Stomach (tissue), 9 donors: ENCODE results near the gene THOP1. TPM values are rescaled to one million over a fixed set of nuclear protein-coding genes. Genes with fewer than 3 reads are reported as not detected.

Experiments used
- DNase-seq, 2 donors: peaks; one replicate each; pipeline versions ENCODE4 v3.0.0 to v3.0.0-alpha.2; 2013 to 2019
- H3K27ac ChIP-seq, 5 donors: fragments of 200-600 bp in 4 of 5; sonication (generic) in 4 of 5; one replicate each; pipeline ENCODE4 v1.5.1; 2013 to 2019; ENCODE audit warnings: mild to moderate bottlenecking in 1 of 5, moderate library complexity in 1 of 5
- H3K27me3 ChIP-seq, 3 donors: fragments of 200-600 bp; sonication (generic); one replicate each; pipeline ENCODE4 v1.5.1; 2017 to 2019; ENCODE audit warnings: mixed run types in 1 of 3
- H3K36me3 ChIP-seq, 4 donors: fragments of 200-600 bp; sonication (generic); 1 replicate in 3 of 4; 2 replicates in 1 of 4; pipeline ENCODE4 v1.5.1; 2016 to 2019
- H3K4me1 ChIP-seq, 4 donors: fragments of 200-600 bp; sonication (generic); one replicate each; pipeline ENCODE4 v1.5.1; 2016 to 2019
- H3K4me3 ChIP-seq, 4 donors: fragments of 200-600 bp; sonication (generic) in 3 of 4; one replicate each; pipeline ENCODE4 v1.5.1; 2016 to 2019; ENCODE audit warnings: mild to moderate bottlenecking in 1 of 4
- H3K9me3 ChIP-seq, 4 donors: fragments of 200-600 bp; sonication (generic); one replicate each; pipeline ENCODE4 v1.5.1; 2016 to 2019
- EP300 ChIP-seq: sonication (generic); formaldehyde crosslinking; IDR thresholded peaks from one replicate; pipeline ENCODE4 v1.6.1; 2017; ENCODE audit warnings: antibody characterized with exemption
- POLR2A ChIP-seq, 4 donors: fragments of 450-650 bp; IDR thresholded peaks; one replicate each; pipeline ENCODE4 v1.6.1; 2016; ENCODE audit warnings: antibody characterized with exemption in 4 of 4, control low read depth in 2 of 4, mild to moderate bottlenecking in 1 of 4, moderate library complexity in 1 of 4
- POLR2AphosphoS5 ChIP-seq, 3 donors: sonication (generic); formaldehyde crosslinking; IDR thresholded peaks; one replicate each; pipeline ENCODE4 v1.6.1; 2016; ENCODE audit warnings: antibody characterized with exemption in 3 of 3
- WGBS, 5 donors: extraction: QIAGEN DNeasy Blood & Tissue Kit in 3 of 5; methylation state at CpG; one replicate each; pipeline versions ENCODE4 v1.1.5 to v1.1.7; 2013 to 2018; 5-methylcytosine and 5-hydroxymethylcytosine counted together
- intact Hi-C: fragments of 100-400 bp; cut with DNase I; formaldehyde crosslinking; loops from one replicate; pipeline ENCODE4 v1.15.1; 2023; ENCODE audit warnings: low total_unique reads
- polyA plus RNA-seq, 3 donors: library from polyadenylated mRNA; stranded (reverse); fragments of 200-250 nt; gene quantifications; one replicate each; pipeline ENCODE4 v1.2.3, GENCODE V29; 2013
- total RNA-seq, 5 donors: library from RNA; depleted of rRNA; stranded (reverse); fragments of >200 nt; gene quantifications; one replicate each; pipeline versions ENCODE4 v1.1.0 to v1.2.3, GENCODE V29; 2014 to 2016
- TF ChIP-seq, protein P1 (sequence below), 7 experiments: fragments of 450-650 bp in 4 of 7; fragments of 200-600 bp in 3 of 7; sonication (generic) in 3 of 7; IDR thresholded peaks; one replicate each; pipeline ENCODE4 v1.5.1; 2016 to 2019; ENCODE audit warnings: antibody characterized with exemption in 7 of 7, control low read depth in 2 of 7, mild to moderate bottlenecking in 1 of 7
- donor health status: healthy with polysubstance abuse.
- donor health status: Bipolar disorder and iron deficiency.
- donor health status: healthy.

THOP1 gene
- total and polyA plus RNA-seq, 8 donors = 16.1 to 244 (median 47.2) TPM

DNA sequence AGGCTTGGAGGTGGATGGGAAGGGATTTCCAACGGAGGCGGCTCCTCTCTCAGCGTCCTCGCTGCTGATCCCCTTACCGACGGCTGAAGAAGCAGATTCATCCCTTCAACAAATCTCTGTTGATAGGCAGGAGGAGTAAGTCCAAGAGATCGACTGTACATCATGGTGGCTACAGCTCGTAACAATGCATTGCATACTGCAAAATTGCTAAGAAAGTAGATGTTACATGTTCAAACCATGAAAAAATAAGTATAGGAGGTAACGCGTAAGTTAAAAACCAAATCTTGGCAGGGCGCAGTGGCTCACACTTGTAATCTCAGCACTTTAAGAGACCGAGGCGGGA lies 45.0 kb upstream of the THOP1 start:
- 45 to 47% (median 46%) methylated on average over 13 of the region's 13 CpGs for WGBS, 5 donors
- Histone ChIP-seq H3K27ac (no peak overlapping the region), H3K36me3 (peaks cover 12 to 21% (median 18%) of the 10 kb centered on the region in 4 donors), H3K9me3 (no peaks in the 10 kb centered on the region), H3K4me3 (peak overlapping the region in 2 of 4 donors; percentile 89 to 94), H3K4me1 (peaks cover 11 to 27% (median 18%) of the 10 kb centered on the region in 4 donors), H3K27me3 (peaks cover 0 to 16% (median 0%) of the 10 kb centered on the region in 3 donors)
- intact Hi-C loops = no loop called here
- DNase-seq = no peak
- TF ChIP-seq POLR2AphosphoS5 (IDR thresholded peaks at IDR 0.05) = no peak

DNA sequence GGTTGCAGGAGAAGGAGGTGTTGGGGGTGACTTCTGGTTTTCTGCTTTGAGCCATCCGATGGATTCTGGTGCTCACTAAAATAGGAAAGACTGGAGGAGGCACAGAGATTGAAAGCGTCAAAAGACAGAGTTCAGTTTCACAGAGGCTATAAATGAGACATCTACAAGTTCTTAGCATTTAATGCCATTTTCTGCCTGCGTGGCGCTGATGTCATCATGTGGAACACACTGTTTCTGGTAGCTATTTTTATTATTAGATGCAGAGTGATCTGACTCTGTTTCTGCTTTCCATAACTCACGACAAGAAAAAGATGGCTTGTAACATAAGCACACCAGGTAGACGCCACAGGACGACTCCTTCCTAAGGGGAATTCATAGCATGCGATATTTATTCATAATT lies 42.2 kb upstream of the THOP1 start:
- Histone ChIP-seq H3K4me3 (no peak overlapping the region), H3K36me3 (no peaks in the 10 kb centered on the region), H3K27me3 (peaks cover 0 to 16% (median 0%) of the 10 kb centered on the region in 3 donors), H3K4me1 (peaks cover 11 to 15% (median 14%) of the 10 kb centered on the region in 4 donors), H3K9me3 (no peaks in the 10 kb centered on the region), H3K27ac (no peak overlapping the region)
- TF ChIP-seq EP300 (no peak), POLR2A (IDR thresholded peaks at IDR 0.05) (no peak), POLR2AphosphoS5 (IDR thresholded peaks at IDR 0.05) (no peak)
- TF ChIP-seq, protein P1, sequence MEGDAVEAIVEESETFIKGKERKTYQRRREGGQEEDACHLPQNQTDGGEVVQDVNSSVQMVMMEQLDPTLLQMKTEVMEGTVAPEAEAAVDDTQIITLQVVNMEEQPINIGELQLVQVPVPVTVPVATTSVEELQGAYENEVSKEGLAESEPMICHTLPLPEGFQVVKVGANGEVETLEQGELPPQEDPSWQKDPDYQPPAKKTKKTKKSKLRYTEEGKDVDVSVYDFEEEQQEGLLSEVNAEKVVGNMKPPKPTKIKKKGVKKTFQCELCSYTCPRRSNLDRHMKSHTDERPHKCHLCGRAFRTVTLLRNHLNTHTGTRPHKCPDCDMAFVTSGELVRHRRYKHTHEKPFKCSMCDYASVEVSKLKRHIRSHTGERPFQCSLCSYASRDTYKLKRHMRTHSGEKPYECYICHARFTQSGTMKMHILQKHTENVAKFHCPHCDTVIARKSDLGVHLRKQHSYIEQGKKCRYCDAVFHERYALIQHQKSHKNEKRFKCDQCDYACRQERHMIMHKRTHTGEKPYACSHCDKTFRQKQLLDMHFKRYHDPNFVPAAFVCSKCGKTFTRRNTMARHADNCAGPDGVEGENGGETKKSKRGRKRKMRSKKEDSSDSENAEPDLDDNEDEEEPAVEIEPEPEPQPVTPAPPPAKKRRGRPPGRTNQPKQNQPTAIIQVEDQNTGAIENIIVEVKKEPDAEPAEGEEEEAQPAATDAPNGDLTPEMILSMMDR (IDR thresholded peaks at IDR 0.05) = no peak
- intact Hi-C loops = no loop called here
- no peak for DNase-seq
- 70 to 79% (median 77%) methylated on average over 8 of the region's 8 CpGs for WGBS, 5 donors

DNA sequence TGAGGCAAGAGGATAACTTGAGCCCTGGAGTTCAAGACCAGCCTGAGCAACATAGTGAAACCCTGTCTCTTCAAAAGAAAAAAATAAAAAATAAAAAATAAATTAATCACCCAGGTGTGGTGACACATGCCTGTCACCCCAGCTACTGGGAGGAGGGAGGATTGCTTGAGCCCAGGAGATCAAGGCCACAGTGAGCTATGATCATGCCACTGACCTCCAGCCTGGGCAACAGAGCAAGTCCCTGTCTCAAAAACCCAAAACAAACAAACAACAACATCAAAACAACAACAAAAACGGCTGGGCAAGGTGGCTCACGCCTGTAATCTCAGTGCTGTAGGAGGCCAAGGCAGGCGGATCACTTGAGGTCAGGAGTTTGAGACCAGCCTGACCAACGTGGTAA lies 41.2 kb upstream of the THOP1 start:
- peaks cover 0 to 16% (median 0%) of the 10 kb centered on the region in 3 donors for H3K27me3 ChIP-seq
- intact Hi-C loops = no loop called here
- TF ChIP-seq POLR2AphosphoS5 (IDR thresholded peaks at IDR 0.05) = no peak
- TF ChIP-seq, protein P1 (IDR thresholded peaks at IDR 0.05) = no peak
- TF ChIP-seq EP300 = no peak
- TF ChIP-seq POLR2A (IDR thresholded peaks at IDR 0.05) = no peak
- H3K9me3 ChIP-seq = no peaks in the 10 kb centered on the region
- DNase-seq = no peak
- no peaks in the 10 kb centered on the region for H3K36me3 ChIP-seq
- H3K4me1 ChIP-seq = peaks cover 2 to 9% (median 8%) of the 10 kb centered on the region in 4 donors
- 35 to 41% (median 39%) methylated on average over 4 of the region's 4 CpGs for WGBS, 5 donors
- no peak overlapping the region for H3K27ac ChIP-seq
- no peak overlapping the region for H3K4me3 ChIP-seq

DNA sequence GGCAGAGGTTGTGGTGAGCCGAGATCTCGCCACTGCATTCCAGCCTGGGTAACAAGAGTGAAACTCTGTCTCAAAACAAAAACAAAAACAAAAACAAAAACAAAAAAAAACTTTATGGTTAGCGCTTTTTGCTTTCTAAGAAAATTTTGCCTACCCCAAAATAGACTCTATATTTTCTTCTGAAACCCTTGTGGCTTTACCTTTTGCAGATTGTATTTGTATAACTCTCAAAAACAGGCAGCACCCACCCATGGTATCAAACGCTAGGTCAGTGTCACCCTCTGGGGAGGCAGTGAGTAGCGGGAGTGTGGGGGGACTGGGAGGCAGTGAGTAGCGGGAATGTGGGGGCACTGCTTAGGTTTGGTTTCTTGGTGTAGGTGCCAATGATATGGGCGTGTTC lies 38.0 kb upstream of the THOP1 start:
- Histone ChIP-seq H3K4me1 (peaks cover 0 to 8% (median 6%) of the 10 kb centered on the region in 4 donors), H3K4me3 (no peak overlapping the region), H3K27me3 (no peaks in the 10 kb centered on the region), H3K27ac (no peak overlapping the region), H3K9me3 (no peaks in the 10 kb centered on the region), H3K36me3 (no peaks in the 10 kb centered on the region)
- no peak for DNase-seq
- no peak for TF ChIP-seq POLR2AphosphoS5 (IDR thresholded peaks at IDR 0.05)
- TF ChIP-seq, protein P1 (IDR thresholded peaks at IDR 0.05) = no peak
- no peak for TF ChIP-seq POLR2A (IDR thresholded peaks at IDR 0.05)
- TF ChIP-seq EP300 = no peak
- 71 to 81% (median 77%) methylated on average over 7 of the region's 7 CpGs for WGBS, 5 donors
- intact Hi-C loops = no loop called here

DNA sequence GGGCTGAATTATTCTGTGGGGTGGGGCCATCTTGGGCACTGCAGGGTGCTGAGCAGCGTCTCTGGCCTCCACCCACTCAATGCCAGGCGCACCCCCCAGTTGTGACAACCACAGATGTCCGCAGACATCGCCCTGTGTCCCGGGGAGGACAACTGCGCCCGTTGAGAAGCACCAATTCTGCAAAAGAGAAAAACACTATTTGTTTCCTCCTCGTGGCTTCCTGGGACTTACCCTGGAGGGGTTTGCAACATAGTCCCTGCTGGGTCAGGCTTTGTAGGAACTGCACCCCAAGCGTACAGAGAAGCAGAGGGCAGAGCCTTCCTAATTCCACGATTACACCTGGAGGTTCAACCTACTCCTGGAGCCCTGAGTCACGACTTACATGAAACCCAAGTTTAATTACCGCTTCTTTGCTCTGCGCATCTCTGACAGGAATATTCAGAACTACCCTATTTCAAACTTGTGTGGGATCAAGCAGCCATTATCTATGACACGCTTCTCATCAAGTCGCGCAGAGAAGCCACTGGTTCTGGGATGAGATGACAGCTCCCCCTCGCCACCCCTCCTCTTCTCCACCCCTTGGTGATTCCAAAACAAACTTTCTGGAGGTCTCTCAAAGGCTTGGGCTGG lies 34.4 kb upstream of the THOP1 start:
- H3K9me3 ChIP-seq = no peaks in the 10 kb centered on the region
- TF ChIP-seq EP300 (no peak), POLR2A (IDR thresholded peaks at IDR 0.05) (no peak)
- TF ChIP-seq, protein P1 (IDR thresholded peaks at IDR 0.05) = no peak
- no peak for DNase-seq
- H3K36me3 ChIP-seq = peaks cover 19 to 33% (median 25%) of the 10 kb centered on the region in 4 donors
- intact Hi-C loops = loop anchor here (5.0 kb wide), 1 partner anchor 104 kb away; no protein-coding TSS in a partner anchor
- H3K27me3 ChIP-seq = no peaks in the 10 kb centered on the region
- WGBS, 5 donors = 70 to 84% (median 74%) methylated on average over 17 of the region's 17 CpGs
- H3K4me3 ChIP-seq = no peak overlapping the region
- peaks cover 0 to 8% (median 6%) of the 10 kb centered on the region in 4 donors for H3K4me1 ChIP-seq
- H3K27ac ChIP-seq = no peak overlapping the region
